SK-N-SH (cell line): ENCODE data around the gene LCE7A. TPM values are rescaled to one million over a fixed set of nuclear protein-coding genes. Genes with fewer than 3 reads are reported as not detected.

Experiments
- CTCF ChIA-PET: fragments of 300-600, 350-600 bp; formaldehyde crosslinking; extraction: SDS; loops from one replicate; lab custom pipeline; 2021; lab: Yijun Ruan, JAX
- POLR2A ChIA-PET: fragments of 350-600 bp; sonication (Branson Sonifier 250); formaldehyde crosslinking; extraction: SDS; loops from one replicate; lab custom pipeline; 2020; ENCODE audit warnings: antibody characterized with exemption, inconsistent platforms; lab: Yijun Ruan, JAX
- DNase-seq: peaks from one replicate; pipeline ENCODE4 v3.0.0; 2012
- H2AFZ ChIP-seq: fragments of 200-600 bp; sonication (generic); 2 replicates; pipeline ENCODE4 v1.8.1; 2016; ENCODE audit warnings: antibody characterized with exemption, mild to moderate bottlenecking, low read depth
- H3F3A ChIP-seq: fragments of 200-600 bp; sonication (generic); replicated peaks from 2 replicates; pipeline ENCODE3; 2016; ENCODE audit warnings: antibody characterized with exemption, mild to moderate bottlenecking; ENCODE audit not compliant: insufficient read depth
- H3K27ac ChIP-seq, 2 experiments: fragments of 200-500 bp in 1 of 2; fragments of 200-600 bp in 1 of 2; sonication (Bioruptor generic) in 1 of 2; sonication (generic), shearing (Covaris generic) in 1 of 2; 2 replicates each; pipeline versions ENCODE4 v1.5.1 to v1.6.1; 2014 to 2016; ENCODE audit warnings: low read depth in 2 of 2, inconsistent platforms in 1 of 2, low read length in 1 of 2, mild to moderate bottlenecking in 1 of 2, mixed read lengths in 1 of 2
- H3K27me3 ChIP-seq: fragments of 200-600 bp; sonication (generic), shearing (Covaris generic); 2 replicates; pipeline ENCODE4 v1.6.1; 2016; ENCODE audit warnings: mixed run types; ENCODE audit not compliant: insufficient read depth
- H3K36me3 ChIP-seq, 2 experiments: fragments of 200-500 bp in 1 of 2; fragments of 200-600 bp in 1 of 2; sonication (Bioruptor generic) in 1 of 2; sonication (generic) in 1 of 2; replicated peaks in 1 of 2; 2 replicates each; pipeline versions ENCODE3 to v1.5.1; 2014 to 2016; ENCODE audit warnings: low read length in 1 of 2, mild to moderate bottlenecking in 1 of 2; ENCODE audit not compliant: insufficient read depth in 2 of 2, control insufficient read depth in 1 of 2
- H3K4me1 ChIP-seq, 2 experiments: fragments of 200-500 bp in 1 of 2; fragments of 200-600 bp in 1 of 2; sonication (Bioruptor generic) in 1 of 2; sonication (generic), shearing (Covaris generic) in 1 of 2; 2 replicates each; pipeline versions ENCODE4 v1.5.1 to v1.6.1; 2014 to 2016; ENCODE audit warnings: low read depth in 1 of 2, low read length in 1 of 2, mixed run types in 1 of 2; ENCODE audit not compliant: insufficient read depth in 2 of 2, control insufficient read depth in 1 of 2
- H3K4me2 ChIP-seq: fragments of 200-600 bp; sonication (generic), shearing (Covaris generic); 2 replicates; pipeline ENCODE4 v1.6.1; 2017; ENCODE audit warnings: mixed run types
- H3K4me3 ChIP-seq, 2 experiments: fragments of 200-500 bp in 1 of 2; fragments of 200-600 bp in 1 of 2; sonication (Bioruptor generic) in 1 of 2; sonication (generic), shearing (Covaris generic) in 1 of 2; 2 replicates each; pipeline versions ENCODE4 v1.5.1 to v1.8.1; 2014 to 2016; ENCODE audit warnings: low read depth in 2 of 2, inconsistent platforms in 1 of 2, low read length in 1 of 2, mild to moderate bottlenecking in 1 of 2, mixed read lengths in 1 of 2, moderate library complexity in 1 of 2
- H3K79me2 ChIP-seq: fragments of 200-600 bp; sonication (generic); 2 replicates; pipeline ENCODE4 v1.8.1; 2017; ENCODE audit warnings: mild to moderate bottlenecking; ENCODE audit not compliant: insufficient read depth
- H3K9ac ChIP-seq: fragments of 200-600 bp; sonication (generic); 2 replicates; pipeline ENCODE4 v1.6.1; 2017; ENCODE audit warnings: mixed run types
- H3K9me2 ChIP-seq: fragments of 200-600 bp; sonication (generic); 2 replicates; pipeline ENCODE4 v1.6.1; 2017; ENCODE audit warnings: mixed run types
- H3K9me3 ChIP-seq: fragments of 200-600 bp; sonication (generic); 2 replicates; pipeline ENCODE4 v1.6.1; 2017; ENCODE audit warnings: mixed run types, mild to moderate bottlenecking, moderate library complexity
- H4K20me1 ChIP-seq: fragments of 200-600 bp; sonication (generic); 2 replicates; pipeline ENCODE4 v1.6.1; 2017; ENCODE audit warnings: mild to moderate bottlenecking, mixed run types; ENCODE audit not compliant: insufficient read depth
- CTCF ChIP-seq: fragments of 200-600 bp; sonication (generic); IDR thresholded peaks from 2 replicates; pipeline ENCODE4 v1.6.1; 2017; ENCODE audit warnings: antibody characterized with exemption, mild to moderate bottlenecking, moderate library complexity
- EP300 ChIP-seq, 2 experiments: IDR thresholded peaks; 2 replicates each; pipeline versions ENCODE4 v1.4.0 to v1.6.1; 2012; ENCODE audit warnings: borderline replicate concordance in 1 of 2, low read depth in 1 of 2, low read length in 1 of 2
- EZH2phosphoT487 ChIP-seq: fragments of 200-600 bp; sonication (generic); IDR thresholded peaks from 2 replicates; pipeline ENCODE4 v1.6.1; 2017; ENCODE audit warnings: low read depth, mixed run types, mild to moderate bottlenecking, antibody characterized with exemption, moderate library complexity, borderline replicate concordance
- FOSL2 ChIP-seq: IDR thresholded peaks from 2 replicates; pipeline ENCODE4 v1.4.0; 2012; ENCODE audit warnings: low read depth, mild to moderate bottlenecking, moderate library complexity, borderline replicate concordance
- FOXM1 ChIP-seq: IDR thresholded peaks from 2 replicates; pipeline ENCODE4 v1.4.0; 2012; ENCODE audit warnings: low read depth, mild to moderate bottlenecking
- JUND ChIP-seq: IDR thresholded peaks from 2 replicates; pipeline ENCODE4 v1.4.0; 2012
- MEF2A ChIP-seq: IDR thresholded peaks from 2 replicates; pipeline ENCODE4 v1.4.0; 2012; ENCODE audit warnings: low read depth, borderline replicate concordance
- NRF1 ChIP-seq: IDR thresholded peaks from 2 replicates; pipeline ENCODE4 v1.6.1; 2012; ENCODE audit warnings: low read depth, mild to moderate bottlenecking, low read length
- RFX5 ChIP-seq: IDR thresholded peaks from 2 replicates; pipeline ENCODE4 v1.6.1; 2012; ENCODE audit warnings: mild to moderate bottlenecking, improper control_type of control experiment, low read length
- SMC3 ChIP-seq: IDR thresholded peaks from 2 replicates; pipeline ENCODE4 v1.6.1; 2012; ENCODE audit warnings: low read depth, low read length, improper control_type of control experiment
- TAF1 ChIP-seq: IDR thresholded peaks from 2 replicates; pipeline ENCODE4 v1.6.1; 2012; ENCODE audit warnings: low read depth, mild to moderate bottlenecking, low read length, moderate library complexity, borderline replicate concordance
- USF1 ChIP-seq: IDR thresholded peaks from 2 replicates; pipeline ENCODE4 v1.4.0; 2012; ENCODE audit warnings: low read depth, borderline replicate concordance
- USF2 ChIP-seq: fragments of 150-350 bp; IDR thresholded peaks from 2 replicates; pipeline ENCODE4 v1.6.1; 2017; ENCODE audit warnings: antibody characterized with exemption, low read length, low read depth, borderline replicate concordance
- YY1 ChIP-seq: IDR thresholded peaks from 2 replicates; pipeline ENCODE4 v1.4.0; 2012; ENCODE audit warnings: low read depth, mild to moderate bottlenecking
- ZBTB33 ChIP-seq: IDR thresholded peaks from 2 replicates; pipeline ENCODE4 v1.4.0; 2012; ENCODE audit warnings: low read depth, borderline replicate concordance
- WGBS: methylation state at CpG from one replicate; pipeline ENCODE4 v1.1.6; 2017; ENCODE audit warnings: low lambda C conversion rate; 5-methylcytosine and 5-hydroxymethylcytosine counted together
- polyA plus RNA-seq, 3 experiments: library from polyadenylated mRNA; depleted of rRNA; stranded (reverse); fragments of >200 nt; gene quantifications; 2 replicates each; pipeline ENCODE4 v1.2.3, GENCODE V29; 2012

The LCE7A gene
- polyA plus RNA-seq, 1 of the 3 experiments (the other 2 are of a cell fraction) = not detected

- H4K20me1 ChIP-seq = no peaks in the 10 kb centered on the region
- POLR2A ChIA-PET = no interaction called here
- no peaks in the 10 kb centered on the region for H3K9me2 ChIP-seq
- H3K4me1 ChIP-seq = peaks cover 0 to 32% of the 10 kb centered on the region in 2 experiments; a peak in 2 of 4 replicates
- H3K4me3 ChIP-seq = no peak overlapping the region
- peaks cover 22% of the 10 kb centered on the region for H3F3A ChIP-seq
- H3K27me3 ChIP-seq = no peaks in the 10 kb centered on the region
- peak overlapping the region; percentile 66; the same call in 1 of the 2 replicates for H3K4me2 ChIP-seq
- H3K9me3 ChIP-seq = no peaks in the 10 kb centered on the region
- H2AFZ ChIP-seq = no peak overlapping the region
- CTCF ChIA-PET = interaction anchor here (2.9 kb wide), 1 partner anchor 16 kb away, joined by 11 read pairs; no protein-coding TSS in a partner anchor
- no peak for TF ChIP-seq EZH2phosphoT487
- no peak for TF ChIP-seq SMC3
- TF ChIP-seq TAF1 = no peak
- TF ChIP-seq JUND = no peak
- TF ChIP-seq RFX5 = no peak
- no peak for TF ChIP-seq YY1
- TF ChIP-seq MEF2A = no peak
- no peak for TF ChIP-seq NRF1
- no peak for TF ChIP-seq ZBTB33
- TF ChIP-seq USF1 = no peak
- no peak for TF ChIP-seq FOSL2
- no peak for TF ChIP-seq CTCF
- no peak for TF ChIP-seq USF2
- TF ChIP-seq EP300 (IDR thresholded peaks at IDR 0.05; ENCODE audit: borderline replicate concordance in 1 of 2, low read depth in 1 of 2, low read length in 1 of 2) = no peak
- no peak for TF ChIP-seq FOXM1
- H3K27ac ChIP-seq = peak overlapping the region in 1 of 2 experiments; percentile 89; a peak in 2 of 4 replicates
- no peaks in the 10 kb centered on the region for H3K36me3 ChIP-seq
- H3K9ac ChIP-seq = no peak overlapping the region
- no peak for DNase-seq
- no peaks in the 10 kb centered on the region for H3K79me2 ChIP-seq
- WGBS = 15% methylated on average over 3 of the region's 3 CpGs
Observed at GRCh38 chr1:152886085-152886484, 26.3 kb downstream of the LCE7A start.
